CD1c-positive myeloid dendritic cell (primary cell): ENCODE measurements around the gene DNMT1.
"Not testable (repeated sequence)": the region's sequence is repeated elsewhere in the genome, so short reads cannot be mapped to it uniquely, and the experiment has no call there.

Experiments used
- DNase-seq: peaks from one replicate; pipeline ENCODE4 v3.0.0-alpha.2; 2016; ENCODE audit errors: extremely low spot score

Gene DNMT1

GRCh38 chr19:10194500-10195198 lies at the start of gene DNMT1:
Gene DNMT1 (minus strand): TSS chr19:10194953. CDS start chr19:10194899, 54 bp downstream.
- DNase-seq = peak; percentile 94

- no peak for DNase-seq
Measured at GRCh38 chr19:10243606-10244005, 48.9 kb upstream of the DNMT1 start.

GRCh38 chr19:10241826-10242449 lies 47.2 kb upstream of the DNMT1 start:
- DNase-seq = not testable (repeated sequence)

- peak; percentile 29 for DNase-seq
Measured at GRCh38 chr19:10238172-10238783, 43.5 kb upstream of the DNMT1 start.

- no peak for DNase-seq
Measured at GRCh38 chr19:10237702-10238101, 42.9 kb upstream of the DNMT1 start.

GRCh38 chr19:10235409-10235808 lies 40.7 kb upstream of the DNMT1 start:
- not testable (repeated sequence) for DNase-seq

- no peak for DNase-seq
Measured at GRCh38 chr19:10235003-10235402, 40.2 kb upstream of the DNMT1 start.

- no peak for DNase-seq
Measured at GRCh38 chr19:10233946-10234345, 39.2 kb upstream of the DNMT1 start.

GRCh38 chr19:10231612-10232228 lies 37.0 kb upstream of the DNMT1 start:
- DNase-seq = no peak

- peak; percentile 75 for DNase-seq
Measured at GRCh38 chr19:10230861-10231611, 36.3 kb upstream of the DNMT1 start, which contains the start of gene S1PR2. Gene S1PR2 (minus strand): TSS chr19:10231331. CDS start chr19:10224905, 6,426 bp downstream.

GRCh38 chr19:10230173-10230860 lies 35.6 kb upstream of the DNMT1 start:
- DNase-seq = peak; percentile 49

- peak; percentile 56 for DNase-seq
Measured at GRCh38 chr19:10228920-10229319, 34.2 kb upstream of the DNMT1 start.

GRCh38 chr19:10228393-10228792 lies 33.6 kb upstream of the DNMT1 start:
- peak; percentile 54 for DNase-seq

GRCh38 chr19:10227026-10227971 lies 32.5 kb upstream of the DNMT1 start:
- DNase-seq = no peak

- no peak for DNase-seq
Measured at GRCh38 chr19:10226376-10227025, 31.7 kb upstream of the DNMT1 start.

GRCh38 chr19:10226021-10226375 lies 31.2 kb upstream of the DNMT1 start:
- no peak for DNase-seq

GRCh38 chr19:10224337-10224736 lies 29.6 kb upstream of the DNMT1 start:
- DNase-seq = no peak

- no peak for DNase-seq
Measured at GRCh38 chr19:10223488-10224213, 28.9 kb upstream of the DNMT1 start.
